NCI-H2107 treated with DMSO at 0.1 percent for 48 hours (cell line): ENCODE results near the gene FOXN3.

Experiments
- DNase-seq: peaks from one replicate; lab custom pipeline; 2025; ENCODE audit not compliant: unreplicated experiment; lab: John Stamatoyannopoulos, UW

The FOXN3 gene

GRCh38 chr14:89386212-89386886 is 30.7 kb downstream of the FOXN3 start:
- no peak for DNase-seq

- no peak for DNase-seq
These were observed 32.4 kb downstream of the FOXN3 start for GRCh38 chr14:89384636-89385035.

GRCh38 chr14:89384023-89384422 is 33.0 kb downstream of the FOXN3 start:
- DNase-seq = no peak

- no peak for DNase-seq
These were observed 33.9 kb downstream of the FOXN3 start for GRCh38 chr14:89382901-89383845.

GRCh38 chr14:89382487-89382886 is 34.5 kb downstream of the FOXN3 start:
- no peak for DNase-seq

GRCh38 chr14:89379891-89380820 is 36.9 kb downstream of the FOXN3 start:
- DNase-seq = no peak

GRCh38 chr14:89379006-89379405 is 38.0 kb downstream of the FOXN3 start:
- no peak for DNase-seq

GRCh38 chr14:89378119-89378518 is 38.9 kb downstream of the FOXN3 start:
- no peak for DNase-seq

- DNase-seq = no peak
These were observed 39.5 kb downstream of the FOXN3 start for GRCh38 chr14:89377544-89377943.

- DNase-seq = no peak
These were observed 42.1 kb downstream of the FOXN3 start for GRCh38 chr14:89374908-89375307.

- no peak for DNase-seq
These were observed 43.8 kb downstream of the FOXN3 start for GRCh38 chr14:89373185-89373584.

GRCh38 chr14:89372512-89372883 is 44.5 kb downstream of the FOXN3 start:
- no peak for DNase-seq

GRCh38 chr14:89371585-89372511 is 45.2 kb downstream of the FOXN3 start:
- DNase-seq = no peak

- no peak for DNase-seq
These were observed 46.3 kb downstream of the FOXN3 start for GRCh38 chr14:89370781-89371180.

- no peak for DNase-seq
These were observed 46.7 kb downstream of the FOXN3 start for GRCh38 chr14:89370381-89370780.

GRCh38 chr14:89369656-89370055 is 47.4 kb downstream of the FOXN3 start:
- DNase-seq = no peak

GRCh38 chr14:89368490-89369477 is 48.2 kb downstream of the FOXN3 start:
- DNase-seq = no peak

GRCh38 chr14:89367779-89368120 is 49.3 kb downstream of the FOXN3 start:
- DNase-seq = no peak
